GM23338 (cell line): ENCODE data around the gene WNT7A. TPM values are rescaled to one million over a fixed set of nuclear protein-coding genes. Genes with fewer than 3 reads are reported as not detected.

ENCODE experiments used
- ATAC-seq: fragments of 200-7000 bp; cut with Tn5 transposase; 3 replicates; pipeline ENCODE4 v1.9.1; 2020
- DNase-seq: peaks from one replicate; pipeline ENCODE4 v3.0.0-alpha.2; 2015; ENCODE audit warnings: low spot score
- H2AFZ ChIP-seq: fragments of 200-600 bp; sonication (generic); 2 replicates; pipeline ENCODE4 v1.8.0; 2016; ENCODE audit warnings: antibody characterized with exemption, mild to moderate bottlenecking, moderate library complexity
- H3F3A ChIP-seq: fragments of 200-600 bp; sonication (generic); replicated peaks from 2 replicates; pipeline ENCODE4 v1.8.0; 2017; ENCODE audit warnings: antibody characterized with exemption, mixed run types, low read depth
- H3K27ac ChIP-seq: fragments of 200-600 bp; sonication (generic); 2 replicates; pipeline ENCODE4 v1.6.1; 2016; ENCODE audit warnings: low read depth
- H3K27me3 ChIP-seq: fragments of 200-600 bp; sonication (generic); 2 replicates; pipeline ENCODE4 v1.8.0; 2016; ENCODE audit warnings: mild to moderate bottlenecking, mixed run types, moderate library complexity; ENCODE audit not compliant: insufficient read depth
- H3K36me3 ChIP-seq: fragments of 200-600 bp; sonication (generic); 2 replicates; pipeline ENCODE4 v1.8.0; 2016; ENCODE audit warnings: mild to moderate bottlenecking; ENCODE audit not compliant: insufficient read depth
- H3K4me1 ChIP-seq: fragments of 200-600 bp; sonication (generic); 2 replicates; pipeline ENCODE4 v1.8.0; 2016; ENCODE audit warnings: mild to moderate bottlenecking, moderate library complexity; ENCODE audit not compliant: insufficient read depth
- H3K4me2 ChIP-seq: fragments of 200-600 bp; sonication (generic); 2 replicates; pipeline ENCODE4 v1.7.1; 2017; ENCODE audit warnings: mixed run types
- H3K4me3 ChIP-seq: fragments of 200-600 bp; sonication (generic); 2 replicates; pipeline ENCODE4 v1.6.1; 2016; ENCODE audit warnings: mixed run types
- H3K79me2 ChIP-seq: fragments of 200-600 bp; sonication (generic); replicated peaks from 2 replicates; pipeline ENCODE4 v1.8.0; 2017; ENCODE audit warnings: mild to moderate bottlenecking; ENCODE audit not compliant: insufficient read depth
- H3K9me2 ChIP-seq: fragments of 200-600 bp; sonication (generic); 2 replicates; pipeline ENCODE4 v1.8.0; 2017; ENCODE audit not compliant: insufficient read depth
- H4K20me1 ChIP-seq: fragments of 200-600 bp; sonication (generic); replicated peaks from 2 replicates; pipeline ENCODE4 v1.8.0; 2017; ENCODE audit warnings: mild to moderate bottlenecking; ENCODE audit not compliant: insufficient read depth
- H3K27ac Mint-ChIP-seq: 2 replicates; pipeline ENCODE4 v1.8.0; 2020; ENCODE audit warnings: inconsistent platforms, mild to moderate bottlenecking, moderate library complexity, mixed read lengths
- H3K27me3 Mint-ChIP-seq: 3 replicates; pipeline ENCODE4 v1.8.0; 2022; ENCODE audit warnings: low read depth, mild to moderate bottlenecking, moderate library complexity, mixed read lengths, inconsistent platforms; ENCODE audit not compliant: insufficient read depth, poor library complexity
- H3K36me3 Mint-ChIP-seq: 3 replicates; pipeline ENCODE4 v1.8.0; 2021; ENCODE audit warnings: low read depth, mild to moderate bottlenecking, inconsistent platforms, moderate library complexity, mixed read lengths
- H3K4me1 Mint-ChIP-seq: 3 replicates; pipeline ENCODE4 v1.8.0; 2020; ENCODE audit warnings: mild to moderate bottlenecking, inconsistent platforms, mixed read lengths
- H3K4me3 Mint-ChIP-seq: 3 replicates; pipeline ENCODE4 v1.8.0; 2021; ENCODE audit warnings: moderate library complexity, mild to moderate bottlenecking, inconsistent platforms, mixed read lengths
- H3K9me3 Mint-ChIP-seq: 3 replicates; pipeline ENCODE4 v1.8.0; 2020; ENCODE audit warnings: moderate library complexity, mild to moderate bottlenecking, inconsistent platforms, mixed read lengths
- CREB1 ChIP-seq: fragments of 250-450 bp; sonication (Bioruptor Pico); IDR thresholded peaks from 2 replicates; pipeline ENCODE4 v1.5.0; 2020; ENCODE audit warnings: low read depth, mild to moderate bottlenecking, moderate library complexity
- CTCF ChIP-seq, 2 experiments: fragments of 200-600 bp in 1 of 2; sonication (generic) in 1 of 2; conservative IDR thresholded peaks; 2 replicates each; pipeline versions ENCODE4 v1.5.1 to v1.6.1; 2016 to 2017; ENCODE audit warnings: antibody characterized with exemption in 2 of 2, low read depth in 2 of 2, mild to moderate bottlenecking in 2 of 2, moderate library complexity in 1 of 2
- ETS1 ChIP-seq: IDR thresholded peaks from 2 replicates; pipeline ENCODE4 v1.6.1; 2016; ENCODE audit warnings: antibody characterized with exemption
- EZH2 ChIP-seq: fragments of 200-600 bp; sonication (generic); IDR thresholded peaks from one replicate; pipeline ENCODE4 v1.8.0; 2017; ENCODE audit warnings: antibody characterized with exemption, mild to moderate bottlenecking, low read depth; ENCODE audit not compliant: unreplicated experiment
- EZH2phosphoT487 ChIP-seq: fragments of 200-600 bp; sonication (generic); IDR thresholded peaks from one replicate; pipeline ENCODE4 v1.8.1; 2018; ENCODE audit warnings: antibody characterized with exemption; ENCODE audit not compliant: unreplicated experiment
- JUNB ChIP-seq: IDR thresholded peaks from one replicate; pipeline ENCODE4 v1.6.1; 2016; ENCODE audit warnings: antibody characterized with exemption; ENCODE audit not compliant: unreplicated experiment
- NANOG ChIP-seq: IDR thresholded peaks from 2 replicates; pipeline ENCODE4 v1.6.1; 2016; ENCODE audit warnings: antibody characterized with exemption, borderline replicate concordance
- POLR2AphosphoS5 ChIP-seq: IDR thresholded peaks from 2 replicates; pipeline ENCODE4 v1.6.1; 2016; ENCODE audit warnings: antibody characterized with exemption, low read depth
- REST ChIP-seq: IDR thresholded peaks from one replicate; pipeline ENCODE4 v1.6.1; 2018; ENCODE audit warnings: antibody characterized with exemption; ENCODE audit not compliant: unreplicated experiment
- STAT1 ChIP-seq: IDR thresholded peaks from one replicate; pipeline ENCODE4 v1.6.1; 2016; ENCODE audit warnings: antibody characterized with exemption; ENCODE audit not compliant: unreplicated experiment
- ZNF114 ChIP-seq: fragments of 250-450 bp; sonication (Bioruptor Pico); IDR thresholded peaks from 2 replicates; pipeline ENCODE4 v1.5.0; 2020; ENCODE audit warnings: mild to moderate bottlenecking, moderate library complexity
- ZNF331 ChIP-seq: fragments of 250-450 bp; sonication (Bioruptor Pico); IDR thresholded peaks from 2 replicates; pipeline ENCODE4 v1.5.0; 2020; ENCODE audit warnings: low read depth, mild to moderate bottlenecking, moderate library complexity
- polyA plus RNA-seq: library from polyadenylated mRNA; unstranded; fragments of >200 nt; fragmentation: Nextera tagmentation; extraction: Ambion mirVana; gene quantifications from 2 replicates; pipeline ENCODE4 v1.2.1, GENCODE V29; 2016
- total RNA-seq: library from RNA; depleted of rRNA; stranded (reverse); fragments of >200 nt; shearing (Covaris generic); gene quantifications from 2 replicates; pipeline ENCODE4 v1.2.3, GENCODE V29; 2014

The WNT7A gene
- total and polyA plus RNA-seq, 2 experiments from 2014 or later = not detected

- H3K36me3 Mint-ChIP-seq = peaks cover 4% of the 10 kb centered on the region; the same call in 2 of the 3 replicates
- no peak for ATAC-seq
Observed at GRCh38 chr3:13916375-13916774, 36.5 kb upstream of the WNT7A start.

GRCh38 chr3:13902648-13903238 is 22.9 kb upstream of the WNT7A start:
- no peaks in the 10 kb centered on the region for H3K4me1 ChIP-seq
- no peak overlapping the region for H3K27ac Mint-ChIP-seq
- H3K27ac ChIP-seq = no peak overlapping the region
- no peak overlapping the region for H3K4me3 Mint-ChIP-seq
- no peaks in the 10 kb centered on the region for H4K20me1 ChIP-seq
- peaks cover 9% of the 10 kb centered on the region for H3K27me3 Mint-ChIP-seq
- H3K4me1 Mint-ChIP-seq = no peaks in the 10 kb centered on the region; the same call in 2 of the 3 replicates
- no peak overlapping the region for H3K4me2 ChIP-seq
- peaks cover 9% of the 10 kb centered on the region; the same call in 1 of the 2 replicates for H3K36me3 ChIP-seq
- ATAC-seq = no peak
- H3K9me3 Mint-ChIP-seq = peaks cover 86% of the 10 kb centered on the region
- no peak overlapping the region for H3K4me3 ChIP-seq
- no peaks in the 10 kb centered on the region for H3K79me2 ChIP-seq
- H3F3A ChIP-seq = no peaks in the 10 kb centered on the region
- no peak for DNase-seq
- peaks cover 12% of the 10 kb centered on the region for H3K36me3 Mint-ChIP-seq
- no peaks in the 10 kb centered on the region for H3K9me2 ChIP-seq
- no peaks in the 10 kb centered on the region for H3K27me3 ChIP-seq
- H2AFZ ChIP-seq = no peak overlapping the region
- TF ChIP-seq REST (no peak), CTCF (conservative IDR thresholded peaks at IDR 0.05; ENCODE audit: low read depth in 2 of 2) (no peak), ETS1 (no peak), JUNB (no peak), ZNF114 (no peak), EZH2 (no peak), STAT1 (no peak), ZNF331 (CRISPR knock-in tag) (no peak), CREB1 (CRISPR knock-in tag) (no peak), NANOG (no peak)

More at GRCh38 chr3:13916375-13916774, 36.5 kb upstream of the WNT7A start:
- H3K4me1 Mint-ChIP-seq = no peaks in the 10 kb centered on the region
- Histone ChIP-seq H3K4me3 (no peak overlapping the region), H3K9me2 (0 out of 2 replicates have a peak, but pooled peaks cover 4% of the 10 kb centered on the region), H3F3A (no peaks in the 10 kb centered on the region), H3K4me2 (no peak overlapping the region), H4K20me1 (no peaks in the 10 kb centered on the region), H2AFZ (no peak overlapping the region), H3K79me2 (no peaks in the 10 kb centered on the region), H3K27ac (no peak overlapping the region), H3K27me3 (no peaks in the 10 kb centered on the region), H3K4me1 (no peaks in the 10 kb centered on the region), H3K36me3 (no peaks in the 10 kb centered on the region)
- peaks cover 1% of the 10 kb centered on the region for H3K27me3 Mint-ChIP-seq
- DNase-seq = no peak
- TF ChIP-seq POLR2AphosphoS5 (no peak), EZH2phosphoT487 (no peak), EZH2 (no peak), STAT1 (no peak), CTCF (conservative IDR thresholded peaks at IDR 0.05; ENCODE audit: low read depth in 2 of 2) (0 out of 4 replicates have a peak, but pooled peaks of 1 of the 2 experiments have one; percentile 8)
- H3K4me3 Mint-ChIP-seq = no peak overlapping the region
- no peak overlapping the region for H3K27ac Mint-ChIP-seq
- H3K9me3 Mint-ChIP-seq = peaks cover 74% of the 10 kb centered on the region
